GM12872 (cell line): ENCODE measurements around the gene DIP2B.

ENCODE experiments used
- TF ChIP-seq, protein P1 (sequence below): IDR thresholded peaks from 3 replicates; pipeline ENCODE4 v1.5.1; 2011; ENCODE audit warnings: low read depth, mild to moderate bottlenecking, low read length, moderate library complexity; ENCODE audit not compliant: insufficient read depth

DIP2B gene

DNA sequence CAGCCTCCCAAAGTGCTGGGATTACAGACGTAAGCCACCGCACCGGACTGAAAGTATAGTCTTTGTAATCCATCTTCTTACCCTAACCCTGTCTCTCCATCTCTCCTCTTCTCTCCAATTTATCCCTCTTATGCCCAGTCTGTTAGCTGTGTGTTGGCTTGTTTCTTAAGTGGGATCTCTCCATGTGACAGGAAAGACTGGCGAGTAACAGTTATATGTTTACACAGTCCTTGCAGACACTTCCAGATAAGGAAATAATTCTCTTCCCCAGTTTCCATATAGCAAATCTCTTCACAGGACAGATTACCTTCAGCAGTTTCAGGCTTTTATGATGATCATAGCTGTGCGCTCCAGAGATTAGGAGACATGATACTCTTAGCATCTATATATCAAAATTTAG lies 16.0 kb upstream of the DIP2B start:
- TF ChIP-seq, protein P1, sequence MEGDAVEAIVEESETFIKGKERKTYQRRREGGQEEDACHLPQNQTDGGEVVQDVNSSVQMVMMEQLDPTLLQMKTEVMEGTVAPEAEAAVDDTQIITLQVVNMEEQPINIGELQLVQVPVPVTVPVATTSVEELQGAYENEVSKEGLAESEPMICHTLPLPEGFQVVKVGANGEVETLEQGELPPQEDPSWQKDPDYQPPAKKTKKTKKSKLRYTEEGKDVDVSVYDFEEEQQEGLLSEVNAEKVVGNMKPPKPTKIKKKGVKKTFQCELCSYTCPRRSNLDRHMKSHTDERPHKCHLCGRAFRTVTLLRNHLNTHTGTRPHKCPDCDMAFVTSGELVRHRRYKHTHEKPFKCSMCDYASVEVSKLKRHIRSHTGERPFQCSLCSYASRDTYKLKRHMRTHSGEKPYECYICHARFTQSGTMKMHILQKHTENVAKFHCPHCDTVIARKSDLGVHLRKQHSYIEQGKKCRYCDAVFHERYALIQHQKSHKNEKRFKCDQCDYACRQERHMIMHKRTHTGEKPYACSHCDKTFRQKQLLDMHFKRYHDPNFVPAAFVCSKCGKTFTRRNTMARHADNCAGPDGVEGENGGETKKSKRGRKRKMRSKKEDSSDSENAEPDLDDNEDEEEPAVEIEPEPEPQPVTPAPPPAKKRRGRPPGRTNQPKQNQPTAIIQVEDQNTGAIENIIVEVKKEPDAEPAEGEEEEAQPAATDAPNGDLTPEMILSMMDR, result no peak

DNA sequence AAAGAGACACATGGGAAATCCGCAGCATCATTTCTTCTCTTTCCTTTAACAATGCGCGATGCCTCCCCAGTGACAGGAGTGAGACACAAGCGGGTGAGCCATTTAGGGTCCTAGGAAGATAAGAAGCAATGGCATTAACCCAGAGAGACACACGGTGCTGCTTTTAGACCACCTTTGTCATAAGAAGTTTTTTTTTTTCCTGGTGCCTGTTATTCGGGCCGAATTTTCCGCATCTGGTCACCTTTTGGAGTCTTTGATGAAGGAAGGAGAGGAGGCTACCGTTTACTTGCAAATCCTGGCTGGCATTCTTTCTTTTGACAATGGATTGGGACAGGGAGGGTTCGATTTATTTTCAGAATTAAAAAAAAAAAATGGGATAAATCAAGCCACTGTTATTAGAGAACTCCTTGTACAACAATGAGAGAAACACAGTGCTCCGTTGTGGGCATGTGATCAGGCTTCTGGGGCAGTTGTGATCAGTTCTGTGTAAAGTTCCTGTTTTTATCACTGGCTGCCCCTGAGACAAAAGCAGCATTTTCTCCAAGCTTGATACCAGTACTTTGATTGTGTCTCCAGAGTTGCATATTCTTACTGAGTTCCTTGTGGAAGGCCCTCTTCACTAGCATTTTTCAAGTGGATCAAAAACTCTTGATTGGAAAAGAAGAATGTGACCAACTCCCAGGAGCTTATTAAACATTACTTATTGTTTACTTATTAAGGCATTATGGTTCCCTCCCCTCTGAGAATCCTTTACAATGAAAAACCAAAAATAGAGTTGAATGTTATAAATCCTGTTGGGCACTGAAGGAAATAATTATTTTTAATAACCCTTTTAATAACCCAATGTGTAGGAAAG lies 1.1 kb downstream of the DIP2B start:
- TF ChIP-seq, protein P1, result no peak

DNA sequence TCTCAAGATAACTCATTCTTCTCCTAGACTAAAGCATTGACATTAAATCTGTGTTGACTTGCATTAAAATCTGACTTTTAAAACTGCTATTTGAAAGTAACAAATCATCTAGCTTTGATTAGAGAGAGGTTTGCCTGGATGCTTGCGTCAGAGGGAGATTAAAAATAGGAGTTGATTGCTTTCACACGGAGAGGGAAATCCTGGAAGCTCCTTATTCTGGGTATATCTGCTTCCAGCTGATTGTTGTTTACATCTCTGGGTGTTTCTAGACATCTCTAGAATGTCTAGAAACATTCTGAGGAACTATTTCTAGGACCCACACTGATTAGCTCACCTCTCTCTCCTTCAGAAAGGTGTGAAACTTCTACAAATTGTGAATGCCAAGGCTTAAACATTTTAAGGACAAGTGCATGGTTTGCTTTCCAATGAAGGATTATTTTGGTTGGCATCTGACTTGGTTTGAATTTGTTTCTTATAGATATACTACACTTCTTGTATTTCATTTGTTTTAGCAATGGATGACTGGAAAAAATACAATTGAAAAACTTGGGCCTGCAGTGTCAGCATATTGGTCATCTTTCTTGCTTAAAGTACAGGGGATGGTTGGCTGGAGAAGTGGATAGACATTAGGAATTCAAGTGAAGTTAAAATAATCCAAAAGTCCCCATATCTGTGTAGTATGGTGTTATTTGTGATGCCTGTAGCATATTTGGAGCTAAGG lies 2.1 kb downstream of the DIP2B start:
- TF ChIP-seq, protein P1, result no peak

DNA sequence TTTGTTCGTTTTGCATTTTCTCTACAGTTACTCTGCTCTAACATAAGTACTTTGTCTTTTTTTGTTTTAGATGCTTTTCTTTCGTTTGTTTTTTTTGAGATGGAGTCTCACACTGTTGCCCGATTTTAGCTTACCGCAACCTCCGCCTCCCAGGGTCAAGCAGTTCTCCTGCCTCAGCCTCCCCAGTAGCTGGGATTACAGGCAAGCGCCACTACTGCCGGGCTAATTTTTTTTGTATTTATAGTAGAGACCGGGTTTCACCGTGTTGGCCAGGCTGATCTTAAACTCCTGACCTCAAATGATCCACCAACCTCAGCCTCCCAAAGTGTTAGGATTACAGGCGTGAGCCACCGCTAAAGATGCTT lies 2.7 kb downstream of the DIP2B start:
- TF ChIP-seq, protein P1, result no peak

DNA sequence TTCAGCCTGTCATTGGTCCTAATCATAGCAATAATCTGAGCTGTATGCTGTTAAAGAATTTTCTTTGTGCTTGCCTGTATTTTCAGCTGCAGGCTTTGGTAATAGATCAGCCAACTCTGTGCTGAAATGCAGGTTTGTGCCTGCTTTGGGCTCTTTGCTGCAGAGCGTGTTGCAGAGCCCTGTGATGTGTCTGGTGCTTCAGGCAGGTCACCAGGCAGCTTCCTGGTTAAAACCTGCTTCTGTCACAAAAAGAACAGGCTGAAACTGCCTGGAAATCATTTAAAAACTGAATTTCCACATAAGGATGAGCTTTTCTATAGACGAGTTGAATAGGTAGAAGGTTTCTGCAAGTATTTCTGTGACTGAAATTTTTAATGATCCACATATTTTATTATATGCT lies 3.1 kb downstream of the DIP2B start:
- TF ChIP-seq, protein P1, result no peak

DNA sequence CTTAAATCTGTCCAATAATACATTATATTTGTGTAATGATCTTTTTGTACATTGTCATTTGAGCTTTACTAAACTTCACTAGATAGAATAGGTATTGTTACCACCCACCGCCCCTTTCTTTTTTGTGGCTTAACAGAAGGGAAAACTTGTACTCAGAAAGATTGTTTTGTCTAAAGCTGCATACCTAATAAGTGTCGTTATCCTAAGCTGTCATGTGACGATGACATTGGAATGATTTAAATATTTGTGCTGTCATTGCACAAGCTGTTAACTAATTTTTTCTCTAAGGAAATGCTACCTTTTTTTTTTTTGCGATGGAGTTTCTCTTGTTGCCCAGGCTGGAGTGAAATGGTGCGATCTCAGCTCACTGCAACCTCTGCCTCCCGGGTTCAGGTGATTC lies 3.6 kb downstream of the DIP2B start:
- TF ChIP-seq, protein P1, result no peak

DNA sequence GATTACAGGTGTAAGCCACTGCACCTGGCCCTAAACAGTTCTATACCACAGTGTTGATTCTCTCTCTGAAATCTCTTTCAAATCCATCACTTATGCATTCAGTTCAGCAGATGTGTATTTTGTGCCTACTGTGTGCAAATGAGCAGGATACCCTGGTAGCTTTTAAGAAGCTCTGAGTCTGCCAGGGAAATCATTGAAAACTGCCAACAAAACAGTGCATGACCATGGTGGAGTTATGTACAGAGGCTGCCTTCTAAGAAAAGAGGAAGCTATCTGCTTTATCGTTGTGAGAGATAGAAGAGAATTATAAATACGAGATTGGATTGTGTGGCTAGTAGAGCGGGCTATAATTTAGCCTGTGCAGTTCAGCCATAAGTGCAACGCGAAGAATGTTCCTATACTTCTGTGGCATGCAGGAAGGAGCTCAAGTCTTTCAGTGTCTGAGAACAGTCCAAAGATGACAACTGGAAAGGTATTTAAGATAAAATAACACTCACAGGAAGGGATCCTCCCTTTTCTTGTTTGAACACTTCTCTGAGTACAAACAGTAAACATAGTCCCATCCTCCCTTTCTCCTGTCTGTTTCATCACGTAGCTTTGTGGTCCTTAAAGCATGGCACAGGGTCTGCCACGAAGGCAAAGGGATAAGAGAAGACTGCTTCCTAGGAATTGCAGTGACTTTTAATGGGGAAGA lies 4.3 kb downstream of the DIP2B start:
- TF ChIP-seq, protein P1, result no peak
